K562 (cell line): ENCODE measurements around the gene EFNB3. TPM values are rescaled to one million over a fixed set of nuclear protein-coding genes. Genes with fewer than 3 reads are reported as not detected.

ENCODE experiments used
- ARID2 ChIP-seq: fragments of 450-650 bp; IDR thresholded peaks from 2 replicates; pipeline ENCODE4 v1.6.1; 2017; ENCODE audit warnings: antibody characterized with exemption, mild to moderate bottlenecking
- MTF1 ChIP-seq: fragments of 250-450 bp; sonication (Bioruptor Pico); IDR thresholded peaks from 2 replicates; pipeline ENCODE4 v1.9.0; 2021; ENCODE audit warnings: moderate library complexity, mild to moderate bottlenecking, inconsistent platforms, borderline replicate concordance
- RUNX1 ChIP-seq: sonication (generic); IDR thresholded peaks from 2 replicates; pipeline ENCODE4 v1.6.1; 2016; ENCODE audit warnings: antibody characterized with exemption, low read depth
- ZNF3 ChIP-seq: fragments of 250-450 bp; sonication (Bioruptor Pico); IDR thresholded peaks from 2 replicates; pipeline ENCODE4 v1.5.0; 2021; ENCODE audit warnings: mild to moderate bottlenecking, moderate library complexity
- ZNF395 ChIP-seq: fragments of 200-800 bp; sonication (Bioruptor generic); IDR thresholded peaks from 2 replicates; pipeline ENCODE4 v1.6.1; 2017; ENCODE audit warnings: missing genetic modification characterization, missing compliant biosample characterization
- polyA plus RNA-seq, 8 experiments: library from polyadenylated mRNA; depleted of rRNA in 4 of 8; stranded (reverse) in 5 of 8; unstranded in 3 of 8; fragments of >200 nt; fragmentation: Nextera tagmentation in 2 of 8; fragmentation: Illumina TruSeq in 1 of 8; extraction: Ambion mirVana in 2 of 8; extraction: Trizol in 1 of 8; gene quantifications; 2 replicates each; pipeline versions ENCODE4 v1.2.1 to v1.2.3, GENCODE V29; 2011 to 2014; ENCODE audit warnings: inconsistent platforms in 1 of 8, missing spikeins in 1 of 8
- total RNA-seq, 7 experiments: library from RNA; depleted of rRNA in 6 of 7; stranded (reverse); fragments of >200 nt in 6 of 7; fragmentation: Illumina TruSeq in 2 of 7; extraction: Trizol in 2 of 7; gene quantifications; 2 replicates each; pipeline versions ENCODE4 v1.2.1 to v1.2.3, GENCODE V29; 2011 to 2021; ENCODE audit warnings: low replicate concordance in 1 of 7
- TF ChIP-seq, protein P1 (sequence below): fragments of 450-650 bp; IDR thresholded peaks from 2 replicates; pipeline ENCODE4 v1.6.1; 2018; ENCODE audit not compliant: partially characterized antibody

Gene EFNB3
- total and polyA plus RNA-seq, 9 of the 15 experiments (the other 6 are each of a cell fraction or from before 2014, with no cell fraction given) = not detected

DNA sequence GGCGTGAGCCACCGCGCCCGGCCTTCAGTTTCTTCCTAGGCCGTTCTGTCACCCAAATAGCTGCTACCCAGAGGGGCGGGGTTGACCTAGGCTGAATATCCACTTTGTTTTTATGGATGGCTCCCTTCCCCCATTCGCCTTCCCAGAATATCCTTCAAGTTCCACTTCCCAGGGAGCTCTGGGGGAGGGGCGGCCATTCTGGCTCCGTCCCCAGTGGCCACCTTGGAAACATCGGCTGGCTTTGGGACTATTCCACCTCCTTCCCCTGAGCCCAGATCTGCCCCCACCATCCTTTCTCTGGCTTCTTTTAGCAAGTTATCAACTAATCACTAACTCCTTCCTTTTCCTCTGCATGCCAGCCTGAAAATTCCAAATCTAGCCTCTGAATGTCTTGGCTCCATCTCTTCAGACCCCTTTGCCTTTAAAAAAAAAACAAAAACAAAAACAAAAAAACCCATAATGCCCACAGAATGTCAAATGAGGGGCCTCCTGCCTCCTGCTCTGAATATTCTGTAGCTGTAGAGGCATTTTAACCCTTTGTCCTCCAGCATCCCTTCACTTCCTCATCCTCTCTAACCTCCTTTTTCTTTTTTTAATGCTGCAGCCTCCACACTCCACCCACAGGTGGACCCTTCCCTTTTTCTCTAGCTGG lies 47.9 kb upstream of the EFNB3 start (continued):
- TF ChIP-seq, protein P1, sequence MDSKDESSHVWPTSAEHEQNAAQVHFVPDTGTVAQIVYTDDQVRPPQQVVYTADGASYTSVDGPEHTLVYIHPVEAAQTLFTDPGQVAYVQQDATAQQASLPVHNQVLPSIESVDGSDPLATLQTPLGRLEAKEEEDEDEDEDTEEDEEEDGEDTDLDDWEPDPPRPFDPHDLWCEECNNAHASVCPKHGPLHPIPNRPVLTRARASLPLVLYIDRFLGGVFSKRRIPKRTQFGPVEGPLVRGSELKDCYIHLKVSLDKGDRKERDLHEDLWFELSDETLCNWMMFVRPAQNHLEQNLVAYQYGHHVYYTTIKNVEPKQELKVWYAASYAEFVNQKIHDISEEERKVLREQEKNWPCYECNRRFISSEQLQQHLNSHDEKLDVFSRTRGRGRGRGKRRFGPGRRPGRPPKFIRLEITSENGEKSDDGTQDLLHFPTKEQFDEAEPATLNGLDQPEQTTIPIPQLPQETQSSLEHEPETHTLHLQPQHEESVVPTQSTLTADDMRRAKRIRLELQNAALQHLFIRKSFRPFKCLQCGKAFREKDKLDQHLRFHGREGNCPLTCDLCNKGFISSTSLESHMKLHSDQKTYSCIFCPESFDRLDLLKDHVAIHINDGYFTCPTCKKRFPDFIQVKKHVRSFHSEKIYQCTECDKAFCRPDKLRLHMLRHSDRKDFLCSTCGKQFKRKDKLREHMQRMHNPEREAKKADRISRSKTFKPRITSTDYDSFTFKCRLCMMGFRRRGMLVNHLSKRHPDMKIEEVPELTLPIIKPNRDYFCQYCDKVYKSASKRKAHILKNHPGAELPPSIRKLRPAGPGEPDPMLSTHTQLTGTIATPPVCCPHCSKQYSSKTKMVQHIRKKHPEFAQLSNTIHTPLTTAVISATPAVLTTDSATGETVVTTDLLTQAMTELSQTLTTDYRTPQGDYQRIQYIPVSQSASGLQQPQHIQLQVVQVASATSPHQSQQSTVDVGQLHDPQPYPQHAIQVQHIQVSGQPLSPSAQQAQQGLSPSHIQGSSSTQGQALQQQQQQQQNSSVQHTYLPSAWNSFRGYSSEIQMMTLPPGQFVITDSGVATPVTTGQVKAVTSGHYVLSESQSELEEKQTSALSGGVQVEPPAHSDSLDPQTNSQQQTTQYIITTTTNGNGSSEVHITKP = no peak
- TF ChIP-seq MTF1 (no peak), RUNX1 (no peak), ZNF3 (CRISPR knock-in tag) (no peak), ZNF395 (no peak), ARID2 (no peak)
